A549 treated with CpdA at 1 μM for 4 hours (cell line): ENCODE measurements around the gene RNF7. TPM values are rescaled to one million over a fixed set of nuclear protein-coding genes. Genes with fewer than 3 reads are reported as not detected.

ENCODE experiments used
- total RNA-seq: library from RNA; stranded (reverse); fragments of 200-300 nt; extraction: Qiagen RNA extraction; gene quantifications from 5 replicates; pipeline ENCODE4 v1.2.3, GENCODE V29; 2022; ENCODE audit warnings: low read depth

The RNF7 gene
- total RNA-seq, result 132 to 138 TPM (median 136 TPM) in 5 replicates

GRCh38 chr3:141738022-141738890 lies at the start of gene RNF7:
Gene RNF7, plus strand, starts transcription at chr3:141738298. Its CDS starts 44 bp downstream, at chr3:141738342.

GRCh38 chr3:141763088-141763750 lies 25.1 kb downstream of the RNF7 start, which contains the start of gene GRK7:
Gene GRK7, plus strand, starts transcription at chr3:141763408. Its CDS starts 14,877 bp downstream, at chr3:141778285.

Other genes starting within 250 kb of the RNF7 start
- gene GRK7, start 25.1 kb downstream of the RNF7 start, total RNA-seq, result 0.02 to 0.06 TPM (median 0.03 TPM) in 3 of 5 replicates, not detected in the others
- gene ATP1B3, start 138.3 kb downstream of the RNF7 start, total RNA-seq, result 177 to 224 TPM (median 206 TPM) in 5 replicates